WTC11 (cell line): ENCODE measurements around the gene OR2G2. TPM values are rescaled to one million over a fixed set of nuclear protein-coding genes. Genes with fewer than 3 reads are reported as not detected.

Experiments
- ATAC-seq: fragments of 200-7000 bp; cut with Tn5 transposase; 2 replicates; pipeline ENCODE4 v1.10.0; 2021; ENCODE audit warnings: mild to moderate bottlenecking, moderate library complexity
- CTCF ChIA-PET: fragments of 300-600 bp; sonication (Branson Sonifier 250); formaldehyde crosslinking; loops from one replicate; lab custom pipeline; 2021; ENCODE audit warnings: antibody characterized with exemption; lab: Charles Lee
- POLR2A ChIA-PET: fragments of 350-600 bp; sonication (Branson Sonifier 250); formaldehyde crosslinking; loops from one replicate; lab custom pipeline; 2021; ENCODE audit warnings: antibody characterized with exemption; lab: Charles Lee
- DNase-seq: peaks from one replicate; pipeline ENCODE4 v3.0.0; 2021; ENCODE audit warnings: low spot score
- H3K27ac Mint-ChIP-seq: 2 replicates; pipeline ENCODE4 v1.8.0; 2021; ENCODE audit warnings: mixed read lengths
- H3K27me3 Mint-ChIP-seq: 2 replicates; pipeline ENCODE4 v1.8.0; 2021; ENCODE audit warnings: low read depth, mild to moderate bottlenecking, moderate library complexity, mixed read lengths
- H3K36me3 Mint-ChIP-seq: 2 replicates; pipeline ENCODE4 v1.8.0; 2021; ENCODE audit warnings: mixed read lengths
- H3K4me1 Mint-ChIP-seq: 2 replicates; pipeline ENCODE4 v1.8.0; 2022; ENCODE audit warnings: mixed read lengths
- H3K4me3 Mint-ChIP-seq: 2 replicates; pipeline ENCODE4 v1.8.0; 2021; ENCODE audit warnings: mild to moderate bottlenecking, moderate library complexity, mixed read lengths
- H3K9me3 Mint-ChIP-seq: 2 replicates; pipeline ENCODE4 v1.8.0; 2021; ENCODE audit warnings: mixed read lengths
- AR ChIP-seq: fragments of 250-450 bp; sonication (Bioruptor Pico); IDR thresholded peaks from 2 replicates; pipeline ENCODE4 v1.9.0; 2021; ENCODE audit warnings: mild to moderate bottlenecking
- EMX1 ChIP-seq: fragments of 250-450 bp; sonication (Bioruptor Pico); IDR thresholded peaks from 2 replicates; pipeline ENCODE4 v1.8.0; 2021; ENCODE audit warnings: mild to moderate bottlenecking
- GTF2I ChIP-seq: fragments of 250-450 bp; sonication (Bioruptor Pico); conservative IDR thresholded peaks from 2 replicates; pipeline ENCODE4 v1.4.0; 2021; ENCODE audit warnings: mild to moderate bottlenecking
- IRF2 ChIP-seq: sonication (generic); formaldehyde crosslinking; IDR thresholded peaks from 2 replicates; pipeline ENCODE4 v1.8.0; 2022; ENCODE audit warnings: low read depth, missing genetic modification reagents, borderline replicate concordance
- MYBL2 ChIP-seq: sonication (generic); formaldehyde crosslinking; IDR thresholded peaks from 2 replicates; pipeline ENCODE4 v1.8.1; 2023; ENCODE audit warnings: mild to moderate bottlenecking, moderate library complexity, missing genetic modification reagents
- NFATC4 ChIP-seq: fragments of 250-450 bp; sonication (Bioruptor Pico); IDR thresholded peaks from 2 replicates; pipeline ENCODE4 v1.9.0; 2021; ENCODE audit warnings: mild to moderate bottlenecking
- NFYB ChIP-seq: sonication (generic); formaldehyde crosslinking; conservative IDR thresholded peaks from 2 replicates; pipeline ENCODE4 v1.8.0; 2022; ENCODE audit warnings: low read depth, missing genetic modification reagents
- NR1H2 ChIP-seq: sonication (generic); formaldehyde crosslinking; IDR thresholded peaks from 2 replicates; pipeline ENCODE4 v1.9.0; 2021; ENCODE audit warnings: mild to moderate bottlenecking, moderate library complexity, missing genetic modification reagents
- NR2C2 ChIP-seq: sonication (generic); formaldehyde crosslinking; IDR thresholded peaks from 2 replicates; pipeline ENCODE4 v1.8.0; 2022; ENCODE audit warnings: mild to moderate bottlenecking, missing genetic modification reagents
- OVOL2 ChIP-seq: fragments of 250-450 bp; sonication (Bioruptor Pico); IDR thresholded peaks from 2 replicates; pipeline ENCODE4 v1.9.0; 2021; ENCODE audit warnings: mild to moderate bottlenecking, borderline replicate concordance
- SP1 ChIP-seq: sonication (generic); formaldehyde crosslinking; conservative IDR thresholded peaks from 2 replicates; pipeline ENCODE4 v1.8.1; 2022; ENCODE audit warnings: missing genetic modification reagents
- TEAD1 ChIP-seq: sonication (generic); formaldehyde crosslinking; IDR thresholded peaks from 2 replicates; pipeline ENCODE4 v1.8.0; 2022; ENCODE audit warnings: mild to moderate bottlenecking, missing genetic modification reagents
- ZBTB21 ChIP-seq: sonication (generic); formaldehyde crosslinking; IDR thresholded peaks from 2 replicates; pipeline ENCODE4 v1.8.1; 2023; ENCODE audit warnings: mild to moderate bottlenecking, missing genetic modification reagents, borderline replicate concordance
- ZNF232 ChIP-seq: sonication (generic); formaldehyde crosslinking; IDR thresholded peaks from 2 replicates; pipeline ENCODE4 v1.8.0; 2022; ENCODE audit warnings: mild to moderate bottlenecking, missing genetic modification reagents
- ZNF423 ChIP-seq: fragments of 250-450 bp; sonication (Bioruptor Pico); IDR thresholded peaks from 2 replicates; pipeline ENCODE4 v2.1.2; 2022; ENCODE audit warnings: mild to moderate bottlenecking, moderate library complexity
- total RNA-seq: library from RNA; stranded (reverse); gene quantifications from 3 replicates; pipeline ENCODE4 v1.2.3, GENCODE V29; 2021
- TF ChIP-seq, protein P1 (sequence below): sonication (generic); formaldehyde crosslinking; IDR thresholded peaks from 2 replicates; pipeline ENCODE4 v1.8.0; 2023; ENCODE audit warnings: missing genetic modification reagents
- TF ChIP-seq, protein P2 (sequence below): fragments of 250-450 bp; sonication (Bioruptor Pico); conservative IDR thresholded peaks from 2 replicates; pipeline ENCODE4 v1.9.0; 2021; ENCODE audit warnings: mild to moderate bottlenecking
- TF ChIP-seq, protein P3 (sequence below): sonication (generic); formaldehyde crosslinking; IDR thresholded peaks from 2 replicates; pipeline ENCODE4 v1.8.1; 2022; ENCODE audit warnings: mild to moderate bottlenecking, missing genetic modification reagents, moderate library complexity, borderline replicate concordance
- TF ChIP-seq, protein P4 (sequence below): sonication (generic); formaldehyde crosslinking; IDR thresholded peaks from 2 replicates; pipeline ENCODE4 v1.8.0; 2023; ENCODE audit warnings: missing genetic modification reagents, mild to moderate bottlenecking, borderline replicate concordance
- TF ChIP-seq, protein P5 (sequence below): sonication (generic); formaldehyde crosslinking; conservative IDR thresholded peaks from 2 replicates; pipeline ENCODE4 v1.8.1; 2022; ENCODE audit warnings: mild to moderate bottlenecking, missing genetic modification reagents

Gene OR2G2
- total RNA-seq, 1 experiment from 2014 or later = not detected

GRCh38 chr1:247561711-247562110, 26.4 kb upstream of the OR2G2 start:
- POLR2A ChIA-PET = no interaction called here
- Mint-ChIP-seq H3K4me3 (no peak overlapping the region), H3K4me1 (peaks cover 10% of the 10 kb centered on the region), H3K27ac (no peak overlapping the region), H3K27me3 (no peaks in the 10 kb centered on the region), H3K36me3 (no peaks in the 10 kb centered on the region), H3K9me3 (no peaks in the 10 kb centered on the region)
- ATAC-seq (peak; percentile 84), DNase-seq (no peak)
- TF ChIP-seq, protein P1, sequence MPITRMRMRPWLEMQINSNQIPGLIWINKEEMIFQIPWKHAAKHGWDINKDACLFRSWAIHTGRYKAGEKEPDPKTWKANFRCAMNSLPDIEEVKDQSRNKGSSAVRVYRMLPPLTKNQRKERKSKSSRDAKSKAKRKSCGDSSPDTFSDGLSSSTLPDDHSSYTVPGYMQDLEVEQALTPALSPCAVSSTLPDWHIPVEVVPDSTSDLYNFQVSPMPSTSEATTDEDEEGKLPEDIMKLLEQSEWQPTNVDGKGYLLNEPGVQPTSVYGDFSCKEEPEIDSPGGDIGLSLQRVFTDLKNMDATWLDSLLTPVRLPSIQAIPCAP (CRISPR knock-in tag) = no peak
- TF ChIP-seq IRF2 (CRISPR knock-in tag) = no peak
- no peak for TF ChIP-seq EMX1 (CRISPR knock-in tag)
- no peak for TF ChIP-seq ZBTB21 (CRISPR knock-in tag)
- TF ChIP-seq, protein P2, sequence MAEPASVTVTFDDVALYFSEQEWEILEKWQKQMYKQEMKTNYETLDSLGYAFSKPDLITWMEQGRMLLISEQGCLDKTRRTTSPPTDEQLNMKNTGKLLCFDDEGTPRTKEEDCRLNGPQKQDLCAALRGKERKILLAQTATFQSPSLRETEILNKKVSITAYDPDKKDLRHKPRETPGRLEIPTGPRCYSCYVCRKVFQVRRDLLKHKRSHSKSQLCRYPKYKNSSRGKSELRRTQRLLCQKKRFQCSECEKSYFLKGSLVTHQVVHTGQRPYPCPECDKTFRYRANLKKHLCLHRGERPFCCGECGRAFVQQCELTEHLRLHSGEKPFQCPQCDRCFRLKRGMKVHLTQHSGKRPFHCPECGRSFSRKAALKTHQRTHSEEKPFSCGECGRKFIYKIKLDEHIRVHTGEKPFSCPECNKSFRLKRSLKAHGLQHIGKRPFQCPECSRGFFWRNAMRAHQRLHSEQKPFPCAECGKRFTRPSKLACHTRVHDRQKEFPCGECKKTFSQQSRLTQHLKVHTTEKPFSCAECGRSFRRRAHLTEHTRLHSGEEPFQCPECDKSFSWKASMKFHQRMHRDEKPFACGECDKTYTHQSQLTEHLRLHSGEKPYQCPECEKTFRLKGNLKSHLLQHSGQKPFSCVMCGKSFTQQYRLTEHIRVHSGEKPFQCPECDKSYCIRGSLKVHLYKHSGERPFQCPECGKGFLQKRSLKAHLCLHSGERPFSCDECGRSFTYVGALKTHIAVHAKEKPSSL = no peak
- TF ChIP-seq ZNF232 (CRISPR knock-in tag) = no peak
- TF ChIP-seq MYBL2 (CRISPR knock-in tag) = no peak
- no peak for TF ChIP-seq NR2C2 (CRISPR knock-in tag)
- TF ChIP-seq AR (CRISPR knock-in tag) = no peak
- CTCF ChIA-PET = interaction anchor here (1.3 kb wide), 1 partner anchor 30 kb away, joined by 3 read pairs; no protein-coding TSS in a partner anchor

DNA sequence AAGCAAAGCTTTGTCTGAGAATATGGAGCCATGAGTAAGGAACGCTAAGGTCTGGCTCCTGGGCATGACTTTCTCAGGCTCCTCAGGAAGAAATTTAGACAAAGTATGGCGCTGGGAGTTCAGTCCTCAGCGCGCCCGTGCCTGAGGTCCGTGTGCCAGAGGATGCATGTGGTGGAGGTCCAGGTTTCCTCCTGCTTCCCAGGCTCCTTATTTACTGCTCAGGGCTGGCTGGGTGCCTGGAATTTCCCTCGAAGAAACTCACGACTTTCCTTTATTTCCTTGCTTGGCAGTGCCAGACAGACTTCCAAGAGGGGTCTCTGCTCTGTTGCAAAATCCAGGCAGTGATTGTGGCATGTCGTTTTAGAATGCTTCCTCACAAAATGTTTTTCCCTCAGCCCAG, 26.0 kb upstream of the OR2G2 start:
- CTCF ChIA-PET = interaction anchor here (1.3 kb wide), 1 partner anchor 30 kb away, joined by 3 read pairs; no protein-coding TSS in a partner anchor
- peak; percentile 62 for ATAC-seq
- no peak overlapping the region for H3K4me3 Mint-ChIP-seq
- no peaks in the 10 kb centered on the region for H3K9me3 Mint-ChIP-seq
- H3K4me1 Mint-ChIP-seq = peaks cover 10% of the 10 kb centered on the region
- H3K36me3 Mint-ChIP-seq = no peaks in the 10 kb centered on the region
- H3K27ac Mint-ChIP-seq = no peak overlapping the region
- H3K27me3 Mint-ChIP-seq = no peaks in the 10 kb centered on the region
- TF ChIP-seq, protein P3, sequence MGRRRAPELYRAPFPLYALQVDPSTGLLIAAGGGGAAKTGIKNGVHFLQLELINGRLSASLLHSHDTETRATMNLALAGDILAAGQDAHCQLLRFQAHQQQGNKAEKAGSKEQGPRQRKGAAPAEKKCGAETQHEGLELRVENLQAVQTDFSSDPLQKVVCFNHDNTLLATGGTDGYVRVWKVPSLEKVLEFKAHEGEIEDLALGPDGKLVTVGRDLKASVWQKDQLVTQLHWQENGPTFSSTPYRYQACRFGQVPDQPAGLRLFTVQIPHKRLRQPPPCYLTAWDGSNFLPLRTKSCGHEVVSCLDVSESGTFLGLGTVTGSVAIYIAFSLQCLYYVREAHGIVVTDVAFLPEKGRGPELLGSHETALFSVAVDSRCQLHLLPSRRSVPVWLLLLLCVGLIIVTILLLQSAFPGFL (CRISPR knock-in tag) = no peak
- TF ChIP-seq OVOL2 (CRISPR knock-in tag) (no peak), TEAD1 (CRISPR knock-in tag) (no peak), SP1 (CRISPR knock-in tag) (no peak), NFYB (CRISPR knock-in tag) (no peak), NFATC4 (CRISPR knock-in tag) (no peak), GTF2I (CRISPR knock-in tag) (no peak), NR1H2 (CRISPR knock-in tag) (no peak), ZNF423 (CRISPR knock-in tag) (no peak), NR2C2 (CRISPR knock-in tag) (no peak)
- TF ChIP-seq, protein P4, sequence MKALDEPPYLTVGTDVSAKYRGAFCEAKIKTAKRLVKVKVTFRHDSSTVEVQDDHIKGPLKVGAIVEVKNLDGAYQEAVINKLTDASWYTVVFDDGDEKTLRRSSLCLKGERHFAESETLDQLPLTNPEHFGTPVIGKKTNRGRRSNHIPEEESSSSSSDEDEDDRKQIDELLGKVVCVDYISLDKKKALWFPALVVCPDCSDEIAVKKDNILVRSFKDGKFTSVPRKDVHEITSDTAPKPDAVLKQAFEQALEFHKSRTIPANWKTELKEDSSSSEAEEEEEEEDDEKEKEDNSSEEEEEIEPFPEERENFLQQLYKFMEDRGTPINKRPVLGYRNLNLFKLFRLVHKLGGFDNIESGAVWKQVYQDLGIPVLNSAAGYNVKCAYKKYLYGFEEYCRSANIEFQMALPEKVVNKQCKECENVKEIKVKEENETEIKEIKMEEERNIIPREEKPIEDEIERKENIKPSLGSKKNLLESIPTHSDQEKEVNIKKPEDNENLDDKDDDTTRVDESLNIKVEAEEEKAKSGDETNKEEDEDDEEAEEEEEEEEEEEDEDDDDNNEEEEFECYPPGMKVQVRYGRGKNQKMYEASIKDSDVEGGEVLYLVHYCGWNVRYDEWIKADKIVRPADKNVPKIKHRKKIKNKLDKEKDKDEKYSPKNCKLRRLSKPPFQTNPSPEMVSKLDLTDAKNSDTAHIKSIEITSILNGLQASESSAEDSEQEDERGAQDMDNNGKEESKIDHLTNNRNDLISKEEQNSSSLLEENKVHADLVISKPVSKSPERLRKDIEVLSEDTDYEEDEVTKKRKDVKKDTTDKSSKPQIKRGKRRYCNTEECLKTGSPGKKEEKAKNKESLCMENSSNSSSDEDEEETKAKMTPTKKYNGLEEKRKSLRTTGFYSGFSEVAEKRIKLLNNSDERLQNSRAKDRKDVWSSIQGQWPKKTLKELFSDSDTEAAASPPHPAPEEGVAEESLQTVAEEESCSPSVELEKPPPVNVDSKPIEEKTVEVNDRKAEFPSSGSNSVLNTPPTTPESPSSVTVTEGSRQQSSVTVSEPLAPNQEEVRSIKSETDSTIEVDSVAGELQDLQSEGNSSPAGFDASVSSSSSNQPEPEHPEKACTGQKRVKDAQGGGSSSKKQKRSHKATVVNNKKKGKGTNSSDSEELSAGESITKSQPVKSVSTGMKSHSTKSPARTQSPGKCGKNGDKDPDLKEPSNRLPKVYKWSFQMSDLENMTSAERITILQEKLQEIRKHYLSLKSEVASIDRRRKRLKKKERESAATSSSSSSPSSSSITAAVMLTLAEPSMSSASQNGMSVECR (CRISPR knock-in tag) = no peak
- TF ChIP-seq, protein P5, sequence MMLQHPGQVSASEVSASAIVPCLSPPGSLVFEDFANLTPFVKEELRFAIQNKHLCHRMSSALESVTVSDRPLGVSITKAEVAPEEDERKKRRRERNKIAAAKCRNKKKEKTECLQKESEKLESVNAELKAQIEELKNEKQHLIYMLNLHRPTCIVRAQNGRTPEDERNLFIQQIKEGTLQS (CRISPR knock-in tag) = no peak
- POLR2A ChIA-PET = no interaction called here
- no peak for DNase-seq
